ENCODE measurements around the gene SSTR5. TPM values are rescaled to one million over a fixed set of nuclear protein-coding genes. Genes with fewer than 3 reads are reported as not detected.
"Not testable (repeated sequence)": the region's sequence is repeated elsewhere in the genome, so short reads cannot be mapped to it uniquely, and the experiment has no call there.

SSTR5 gene
- not detected for total RNA-seq

- no peak for DNase-seq
- H3K4me1 ChIP-seq: no peaks in the 10 kb centered on the region
- H3K27ac ChIP-seq: no peak within 1 kb of the TSS
- peaks cover 0 to 32% of the 10 kb centered on the region in 2 donors for H3K27me3 ChIP-seq
- intact Hi-C loops (cut with DNase I; ENCODE audit: low total_unique reads): no loop called here
- H3K9me3 ChIP-seq: no peaks in the 10 kb centered on the region
- no peak within 1 kb of the TSS for H3K4me3 ChIP-seq
- no peak for TF ChIP-seq CTCF (IDR thresholded peaks at IDR 0.05)
- no peaks in the 10 kb centered on the region for H3K36me3 ChIP-seq
Measured at GRCh38 chr16:1072526-1073261, at the start of gene SSTR5. SSTR5 (plus strand) TSS chr16:1072747; CDS start chr16:1078869, 6,122 bp downstream.

DNA sequence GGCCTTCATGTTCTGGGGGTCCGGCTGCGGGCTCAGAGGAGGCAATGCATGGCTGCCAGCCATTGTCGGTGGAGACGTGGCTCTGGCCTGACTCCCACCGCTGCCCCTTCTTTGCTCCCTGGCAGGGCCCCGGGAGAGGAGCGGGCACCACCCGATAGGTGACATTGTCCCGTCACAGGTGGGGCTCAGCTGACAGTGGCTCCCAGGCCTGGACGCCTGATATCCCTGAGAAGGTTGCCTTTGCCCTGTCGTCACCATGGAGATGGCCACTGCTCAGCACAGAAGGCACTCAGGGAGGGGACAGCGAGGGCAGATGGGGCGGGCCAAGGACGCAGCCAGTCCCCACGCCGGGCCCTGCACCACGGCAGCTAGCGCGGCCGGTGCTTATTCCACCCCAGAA lies 48.4 kb upstream of the SSTR5 start:
- intact Hi-C loops (cut with DNase I; ENCODE audit: low total_unique reads): no loop called here
- no peaks in the 10 kb centered on the region for H3K27me3 ChIP-seq
- H3K36me3 ChIP-seq: no peaks in the 10 kb centered on the region

GRCh38 chr16:1025183-1025809 lies 47.3 kb upstream of the SSTR5 start:
- H3K36me3 ChIP-seq; H3K4me3 ChIP-seq; intact Hi-C loops (cut with DNase I; ENCODE audit: low total_unique reads); DNase-seq; H3K27me3 ChIP-seq; H3K4me1 ChIP-seq; H3K9me3 ChIP-seq; H3K27ac ChIP-seq: not testable (repeated sequence)

More for the DNA sequence above, 48.4 kb upstream of the SSTR5 start:
- no peak for DNase-seq
- no peaks in the 10 kb centered on the region for H3K9me3 ChIP-seq
- H3K27ac ChIP-seq: no peak overlapping the region
- H3K4me3 ChIP-seq: no peak overlapping the region
- H3K4me1 ChIP-seq: no peaks in the 10 kb centered on the region
- TF ChIP-seq POLR2A (IDR thresholded peaks at IDR 0.05): no peak
- TF ChIP-seq CTCF (IDR thresholded peaks at IDR 0.05): no peak

DNA sequence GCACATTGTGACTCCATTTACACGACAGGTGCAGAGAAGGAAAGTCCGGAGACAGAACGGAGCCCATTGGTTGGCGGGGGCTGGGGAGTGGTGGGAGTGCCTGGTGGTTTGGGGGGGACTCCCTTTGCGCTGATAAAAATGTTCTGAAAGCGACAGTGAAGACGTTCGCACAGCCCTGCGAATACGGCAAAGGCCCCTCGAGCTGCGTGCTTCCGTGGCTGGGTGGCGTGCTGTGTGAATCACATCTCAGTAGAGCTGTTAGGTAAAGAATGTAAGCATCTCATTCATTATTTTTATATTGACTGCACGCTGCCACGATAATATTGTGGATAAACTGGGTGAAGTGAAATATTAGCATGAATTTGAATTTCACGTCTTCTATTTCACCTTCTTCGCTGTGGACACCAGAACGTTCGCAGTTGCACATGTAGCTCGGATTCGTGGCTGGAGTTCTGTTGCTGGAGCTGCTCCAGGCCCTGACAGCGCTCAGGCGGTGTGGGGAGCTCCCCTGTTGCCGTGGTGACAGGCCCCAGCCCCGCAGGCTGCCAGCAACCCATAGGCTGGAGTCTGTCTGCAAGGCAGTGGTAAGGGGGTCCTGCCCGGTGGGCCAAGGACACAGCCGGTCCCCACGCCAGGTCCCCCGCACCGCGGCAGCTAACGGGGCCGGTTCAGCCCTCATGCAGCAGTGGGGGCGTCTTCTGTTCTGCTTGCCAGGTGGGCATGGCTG lies 46.3 kb upstream of the SSTR5 start:
- no peak overlapping the region for H3K4me3 ChIP-seq
- TF ChIP-seq CTCF (IDR thresholded peaks at IDR 0.05): no peak
- TF ChIP-seq POLR2A (IDR thresholded peaks at IDR 0.05): no peak
- no peaks in the 10 kb centered on the region for H3K27me3 ChIP-seq
- H3K9me3 ChIP-seq: no peaks in the 10 kb centered on the region
- no peak for DNase-seq
- H3K36me3 ChIP-seq: no peaks in the 10 kb centered on the region
- H3K4me1 ChIP-seq: no peaks in the 10 kb centered on the region
- intact Hi-C loops (cut with DNase I; ENCODE audit: low total_unique reads): no loop called here
- H3K27ac ChIP-seq: no peak overlapping the region

DNA sequence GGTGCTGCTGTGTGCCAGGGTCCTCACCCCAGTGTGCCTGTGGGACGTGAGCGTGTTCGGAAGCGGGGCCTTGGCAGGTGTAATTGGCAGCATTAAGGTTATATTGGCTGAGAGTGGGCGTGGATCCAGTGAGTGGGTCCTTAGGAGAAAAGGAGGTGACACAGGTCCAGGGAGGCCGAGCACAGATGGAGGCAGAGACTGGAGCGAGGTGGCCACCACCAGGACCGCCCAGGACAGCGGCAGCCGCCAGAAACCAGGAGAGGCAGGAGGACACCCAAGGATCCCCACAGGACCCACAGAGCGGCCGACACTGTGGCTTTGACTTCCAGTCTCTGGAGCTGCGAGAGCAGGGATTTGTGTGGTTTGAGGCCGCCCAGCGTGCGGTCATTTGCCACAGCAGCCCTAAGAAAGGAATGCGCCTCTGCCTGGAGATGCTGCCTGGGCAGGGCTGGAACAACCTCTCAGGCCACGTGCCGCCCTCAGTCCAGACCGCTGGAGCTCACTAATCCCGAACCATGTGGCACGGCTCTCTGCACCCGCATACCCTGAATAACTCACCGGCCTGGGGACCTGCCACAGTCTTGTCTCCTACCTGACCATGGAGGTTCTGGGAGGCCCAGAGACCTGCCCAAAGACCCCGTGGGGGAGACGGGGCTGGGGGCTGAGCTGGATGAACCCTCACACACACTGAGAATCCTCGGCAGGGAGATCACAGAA lies 45.6 kb upstream of the SSTR5 start:
- H3K9me3 ChIP-seq: no peaks in the 10 kb centered on the region
- TF ChIP-seq CTCF (IDR thresholded peaks at IDR 0.05): no peak
- no peak for TF ChIP-seq POLR2A (IDR thresholded peaks at IDR 0.05)
- H3K4me1 ChIP-seq: no peaks in the 10 kb centered on the region
- no peaks in the 10 kb centered on the region for H3K36me3 ChIP-seq
- no peak overlapping the region for H3K27ac ChIP-seq
- no peaks in the 10 kb centered on the region for H3K27me3 ChIP-seq
- intact Hi-C loops (cut with DNase I; ENCODE audit: low total_unique reads): no loop called here
- no peak for DNase-seq
- no peak overlapping the region for H3K4me3 ChIP-seq

Measured in uterus (tissue), 4 donors.